T-helper 22 cell (primary cell): ENCODE results near the gene ARHGAP12.

Source experiments
- DNase-seq: peaks from one replicate; pipeline ENCODE4 v3.0.0-alpha.2; 2020; ENCODE audit warnings: low read depth

The ARHGAP12 gene

DNA sequence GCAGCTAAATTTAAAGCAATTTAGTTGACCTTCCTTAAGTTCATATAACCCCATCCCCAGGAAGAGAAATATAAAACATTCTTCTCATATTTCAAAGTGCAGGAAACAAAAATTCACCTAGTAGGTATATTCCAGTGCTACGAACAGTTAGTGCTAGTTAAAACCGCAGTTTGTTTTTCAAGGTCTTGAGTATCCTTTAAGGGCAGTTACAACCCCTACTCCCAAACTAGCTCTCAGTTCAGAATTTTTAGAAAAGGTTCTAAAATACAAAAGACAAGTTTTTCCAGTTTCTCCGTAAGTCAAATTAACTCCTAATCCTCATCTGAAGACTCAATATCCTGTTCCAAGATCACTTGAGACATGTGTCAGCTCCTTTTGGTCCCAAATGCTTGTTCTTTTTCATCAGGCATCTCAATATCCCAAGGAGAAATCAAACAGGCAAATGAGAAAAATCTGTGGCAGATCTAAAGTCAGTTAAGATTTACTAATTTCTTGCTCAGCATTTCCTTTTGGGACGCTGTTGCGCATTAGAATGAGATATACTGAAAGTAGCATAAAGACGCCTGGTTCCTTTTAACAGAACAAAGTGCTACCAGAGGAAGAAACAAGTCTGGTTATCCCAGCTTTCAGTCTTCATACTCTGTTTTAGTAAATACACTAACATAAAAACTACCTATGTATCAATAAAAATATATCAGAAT is 51.8 kb downstream of the ARHGAP12 start:
- no peak for DNase-seq

DNA sequence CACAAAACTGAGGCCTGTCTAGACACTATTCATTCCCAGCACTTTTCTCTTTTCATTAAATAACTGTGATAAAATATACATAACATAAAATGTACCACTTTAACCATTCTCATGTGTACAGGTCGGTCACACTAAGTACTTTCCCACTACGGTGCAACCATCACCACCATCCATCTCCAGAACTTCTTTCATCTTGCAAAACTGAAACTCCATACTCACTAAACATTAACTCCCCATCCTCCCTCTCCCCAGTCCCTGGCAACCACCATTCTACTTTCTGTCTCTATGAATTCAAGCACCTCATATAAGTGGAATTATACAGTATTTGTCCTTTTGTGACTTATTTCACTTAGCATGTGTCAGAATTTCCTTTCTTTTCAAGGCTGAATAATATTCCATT is 53.0 kb downstream of the ARHGAP12 start:
- DNase-seq = no peak

DNA sequence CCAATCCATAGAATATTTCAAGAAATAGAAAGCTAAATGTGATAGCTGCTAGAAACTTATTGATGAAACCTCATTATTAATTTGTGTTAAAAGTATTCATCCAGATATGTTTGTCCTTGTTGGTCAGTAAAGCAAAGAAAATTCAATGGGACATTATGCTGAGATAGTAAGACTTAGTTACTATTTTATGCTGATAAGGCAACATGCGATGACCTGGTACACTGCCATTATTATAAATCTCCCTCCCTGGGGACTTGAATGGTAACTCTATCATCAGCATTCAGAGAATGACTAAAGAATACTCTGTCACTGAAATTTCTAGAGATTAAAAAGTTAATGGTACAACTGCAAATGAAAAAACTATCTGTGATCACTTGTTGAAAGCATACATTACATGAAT is 54.9 kb downstream of the ARHGAP12 start:
- DNase-seq = no peak

DNA sequence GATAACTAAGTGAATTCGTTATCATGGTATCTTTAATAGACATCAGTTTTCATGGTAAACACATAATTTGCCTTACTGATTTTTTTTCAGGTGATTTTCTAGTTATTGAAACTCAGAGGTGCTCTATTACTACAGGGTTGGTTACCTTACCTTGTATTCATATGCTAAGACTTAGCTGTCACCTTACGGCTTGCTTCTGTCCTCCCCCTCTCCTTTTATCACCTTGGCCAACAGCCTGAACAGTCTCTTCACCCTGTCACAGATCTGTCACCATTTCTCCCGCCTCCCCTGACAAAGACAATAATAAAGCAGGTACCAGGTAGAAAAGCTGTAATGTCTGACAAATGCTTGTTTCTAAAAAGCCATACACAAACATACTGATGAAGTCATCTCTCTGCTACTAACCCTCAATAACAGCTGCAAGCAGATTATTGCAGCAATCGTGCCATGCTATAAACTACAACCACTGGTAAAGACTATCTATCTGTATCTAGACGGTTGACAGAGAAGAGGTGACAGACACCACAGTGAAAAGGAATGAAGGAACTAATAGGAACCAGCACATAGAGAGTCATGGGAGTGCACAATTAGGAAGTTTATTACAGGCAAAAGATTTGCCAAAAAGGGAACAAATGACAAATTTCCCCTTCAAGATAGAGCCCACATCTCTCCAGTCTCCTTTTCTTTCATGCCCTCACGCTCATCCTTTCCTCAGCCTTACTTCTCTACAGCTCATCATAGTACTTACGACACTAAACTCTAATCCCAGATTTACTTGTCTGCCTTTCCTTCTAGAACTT is 57.2 kb downstream of the ARHGAP12 start:
- no peak for DNase-seq

GRCh38 chr10:31867646-31868045 is 61.0 kb downstream of the ARHGAP12 start:
- DNase-seq = no peak

DNA sequence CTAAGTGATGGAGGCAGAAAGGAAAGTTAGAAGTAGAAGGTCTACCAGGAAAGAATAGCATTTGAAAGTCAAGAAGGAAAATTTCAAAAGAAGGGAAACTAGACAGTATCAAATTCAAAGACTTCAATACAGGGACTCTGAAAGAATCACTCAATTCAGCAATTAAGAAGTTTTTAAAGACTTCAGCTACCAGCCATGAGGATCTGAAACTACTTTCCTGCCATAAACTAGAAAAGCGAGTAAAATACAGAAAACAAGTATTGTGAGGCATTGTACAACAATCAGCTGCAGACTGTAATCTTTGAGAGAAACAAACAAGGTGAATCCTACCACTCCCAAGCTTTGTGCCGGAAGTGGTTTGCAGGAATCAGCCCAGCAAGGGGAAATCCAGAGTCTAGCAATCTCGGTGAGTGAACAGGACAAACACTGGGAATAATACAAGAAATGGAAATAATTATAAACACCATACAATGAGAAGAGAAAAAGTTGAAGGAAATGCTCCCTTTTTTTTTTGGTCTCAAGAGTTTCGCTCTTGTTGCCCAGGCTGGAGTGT is 62.4 kb downstream of the ARHGAP12 start:
- DNase-seq = no peak

DNA sequence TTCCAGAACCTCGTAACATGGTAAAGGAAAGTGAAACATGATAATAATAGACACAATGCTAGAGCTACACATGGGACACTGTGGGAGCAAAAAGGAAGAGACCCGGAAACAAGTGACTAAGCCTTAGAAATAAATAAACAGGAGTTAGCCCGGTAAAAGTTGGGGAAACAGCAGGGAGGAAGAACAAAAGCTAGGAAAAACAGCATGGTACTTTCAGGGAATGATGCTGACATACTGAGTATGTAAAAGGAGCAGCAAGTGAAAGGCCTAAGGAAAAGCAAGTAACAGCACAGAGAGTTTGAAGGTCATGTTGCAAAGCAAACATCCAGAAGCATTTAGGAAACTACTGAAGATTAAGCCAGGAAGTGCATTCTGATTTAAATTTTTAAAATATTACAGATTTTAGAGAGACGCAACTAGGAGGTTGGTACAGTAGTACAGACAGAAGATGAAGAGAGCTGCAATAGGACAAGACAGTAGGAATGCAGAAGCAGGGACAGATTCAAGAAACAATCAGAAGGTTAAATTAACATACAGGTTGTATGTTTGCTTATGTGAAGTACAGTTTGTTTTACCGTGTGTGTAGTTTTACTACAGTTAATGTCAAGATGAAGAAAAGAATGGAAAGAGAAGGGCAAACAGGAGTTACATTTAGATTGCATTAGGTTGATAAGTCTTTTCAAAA is 63.7 kb downstream of the ARHGAP12 start:
- DNase-seq = no peak

- DNase-seq = no peak
Measured at GRCh38 chr10:31855033-31855432, 73.6 kb downstream of the ARHGAP12 start.

DNA sequence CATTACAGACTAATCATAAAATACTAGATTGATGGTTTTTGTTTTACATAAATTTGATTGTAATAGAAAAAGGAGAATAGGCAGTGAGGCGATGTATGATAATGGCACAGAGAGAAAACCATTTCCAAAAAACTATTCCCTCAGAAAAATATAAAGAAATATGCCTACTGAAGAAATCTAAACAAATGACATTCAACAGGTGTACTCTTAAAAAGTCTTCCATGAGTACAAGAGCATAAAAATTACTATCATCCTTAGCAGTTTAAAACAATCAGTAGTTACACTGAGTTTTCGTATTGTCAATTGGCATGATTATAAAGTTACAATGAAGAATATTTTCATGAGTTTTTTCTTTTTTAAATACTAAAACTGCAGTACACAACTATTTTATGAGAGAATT is 75.0 kb downstream of the ARHGAP12 start:
- DNase-seq = no peak

DNA sequence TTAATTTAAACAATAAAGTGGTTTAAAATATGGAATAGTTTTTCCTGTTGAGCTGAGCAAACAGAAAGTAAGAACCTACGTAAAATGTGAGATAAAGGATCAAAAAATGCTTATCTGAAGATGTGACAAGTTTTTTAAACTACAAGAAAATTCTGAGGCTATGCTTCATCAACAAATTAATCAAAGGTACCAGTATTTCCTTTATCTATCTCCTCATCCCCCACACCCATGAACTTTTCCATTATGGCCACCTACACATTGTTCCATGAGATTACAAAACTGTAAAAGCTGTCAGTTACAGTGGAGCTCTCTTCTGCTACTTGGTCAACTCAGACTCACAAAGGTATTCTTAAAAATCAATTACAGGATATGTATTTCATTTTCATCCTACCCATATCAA is 77.4 kb downstream of the ARHGAP12 start:
- no peak for DNase-seq

DNA sequence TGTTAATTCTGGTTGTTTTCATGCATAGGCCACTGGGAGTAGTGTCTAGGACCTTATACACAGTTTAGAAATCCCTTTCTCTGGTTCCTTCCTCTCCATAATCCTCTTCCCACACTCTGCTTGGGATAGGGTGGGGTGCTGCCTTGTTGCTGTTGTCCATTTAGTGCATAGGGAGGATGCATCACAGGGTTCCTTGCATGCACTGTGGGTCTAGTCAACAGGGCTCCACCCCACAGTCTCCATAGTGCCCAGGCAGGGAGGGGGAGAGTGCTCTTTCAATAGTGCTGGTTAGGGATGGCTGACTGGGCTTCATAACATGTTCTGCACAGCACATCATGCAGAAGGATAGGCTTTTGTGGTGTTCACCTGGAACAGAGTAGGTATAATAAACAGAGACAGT is 81.1 kb downstream of the ARHGAP12 start:
- DNase-seq = no peak

GRCh38 chr10:31838709-31839108 is 89.9 kb downstream of the ARHGAP12 start:
- no peak for DNase-seq

GRCh38 chr10:31838065-31838464 is 90.6 kb downstream of the ARHGAP12 start:
- no peak for DNase-seq

DNA sequence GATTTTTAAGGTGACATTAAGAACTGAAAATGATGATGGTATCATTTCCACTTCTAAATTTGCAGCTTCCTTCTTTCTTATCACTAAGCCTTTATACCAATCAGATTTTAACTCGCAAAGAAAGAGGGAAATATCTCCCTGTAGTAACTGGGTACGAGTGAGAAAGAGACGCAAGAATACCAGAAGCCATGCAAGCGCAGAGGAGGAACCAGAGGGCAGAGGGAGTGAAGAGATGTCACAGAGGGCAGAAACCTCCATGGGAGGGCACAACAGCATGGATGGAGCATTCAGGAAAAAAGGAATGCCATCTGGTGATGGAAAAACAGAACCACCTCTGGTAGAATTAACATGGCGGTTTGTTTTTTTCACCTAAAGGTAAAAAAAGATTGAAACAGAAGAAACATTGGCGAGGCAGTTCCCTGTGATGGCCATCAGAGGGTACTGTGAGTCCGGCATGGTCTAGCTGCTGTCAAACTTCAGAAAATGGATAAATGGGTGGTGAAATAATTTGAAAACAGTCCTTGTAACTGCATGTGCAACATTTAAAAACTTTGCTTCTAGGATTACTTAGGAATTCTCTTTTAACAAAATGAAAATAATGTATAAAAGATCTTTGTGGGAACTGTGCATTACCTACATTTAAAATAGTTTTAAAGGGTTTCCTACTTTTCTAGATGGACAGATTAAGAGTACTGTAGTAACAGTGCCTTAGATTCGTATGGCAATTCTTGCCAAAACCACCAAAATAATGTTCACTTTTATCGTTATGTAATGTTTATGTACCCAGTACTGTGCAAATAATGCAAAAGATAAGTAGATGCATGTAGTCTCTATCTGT is 91.8 kb downstream of the ARHGAP12 start:
- DNase-seq = no peak

GRCh38 chr10:31833753-31834152 is 94.9 kb downstream of the ARHGAP12 start:
- DNase-seq = no peak

DNA sequence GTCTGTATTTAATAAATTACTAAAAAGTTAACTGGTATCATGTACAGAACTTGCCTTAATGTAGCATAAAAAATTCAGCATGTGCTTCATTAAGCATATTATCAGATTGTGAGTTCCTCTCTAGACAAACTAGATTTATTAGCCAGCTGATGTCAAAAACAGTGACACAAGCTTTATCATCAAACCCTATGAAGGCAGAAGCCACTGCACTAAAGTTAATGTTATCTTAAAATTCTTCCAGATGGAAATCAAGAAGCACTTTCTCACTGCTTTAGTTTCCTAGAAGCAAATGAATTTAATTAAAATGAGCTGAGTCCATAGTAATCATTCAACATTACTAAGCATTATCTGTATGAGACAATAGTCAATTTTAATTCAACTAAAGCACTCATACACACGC is 96.4 kb downstream of the ARHGAP12 start:
- DNase-seq = no peak

DNA sequence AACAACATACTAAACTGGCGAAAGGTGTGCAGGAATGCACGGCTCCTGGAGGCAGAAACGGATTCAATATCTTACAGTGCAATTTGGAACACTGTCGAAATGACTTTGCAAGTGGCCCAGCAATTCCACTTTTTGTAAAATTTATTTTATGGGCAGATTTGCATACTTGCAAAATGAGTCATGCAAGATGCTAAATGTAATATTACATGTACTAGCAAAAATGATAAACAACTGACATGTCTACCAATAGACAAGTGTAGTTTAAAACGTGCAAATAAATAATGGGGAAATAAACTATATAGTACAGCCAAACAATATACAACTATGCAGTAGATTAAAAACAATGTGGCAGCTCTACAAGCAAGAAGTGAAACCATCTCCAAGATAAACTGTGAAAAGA is 97.7 kb downstream of the ARHGAP12 start:
- no peak for DNase-seq

DNA sequence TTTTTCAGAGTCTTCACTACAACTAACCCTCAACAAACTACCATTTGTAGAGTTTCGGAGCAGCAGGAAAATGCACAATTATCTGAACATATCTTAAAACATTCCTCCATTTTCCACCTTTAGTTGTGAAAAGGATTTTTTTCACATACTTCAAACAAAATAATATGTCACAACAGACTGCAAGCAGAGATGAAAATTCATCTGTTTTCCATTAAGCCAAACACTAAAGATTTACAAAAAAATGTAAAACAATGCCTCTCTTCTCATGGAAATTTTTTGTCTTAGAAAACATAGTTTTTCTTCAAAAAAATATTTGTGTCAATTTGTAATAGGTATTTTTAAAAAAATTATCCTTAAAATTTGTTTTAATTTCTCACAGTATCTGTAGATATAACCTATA is 98.9 kb downstream of the ARHGAP12 start:
- DNase-seq = no peak

DNA sequence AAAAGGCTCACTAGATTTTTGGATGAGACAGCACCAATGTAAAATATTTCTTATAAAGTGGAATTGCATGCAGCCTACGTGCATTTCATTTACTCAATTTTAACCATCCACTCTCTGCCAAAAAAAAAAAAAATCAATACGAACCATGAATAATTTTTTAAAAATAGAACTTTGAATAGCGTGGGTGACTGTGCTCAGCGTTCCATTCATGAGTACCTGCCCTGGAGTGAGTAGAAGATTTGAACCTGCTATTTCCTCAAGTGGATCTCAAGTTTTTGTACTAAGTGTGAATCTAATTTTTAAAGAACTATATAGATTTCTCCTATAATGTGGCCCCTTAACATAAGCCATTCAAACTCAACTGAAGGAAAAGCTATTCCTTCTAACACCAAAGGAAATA is 105.3 kb downstream of the ARHGAP12 start:
- no peak for DNase-seq

- no peak for DNase-seq
Measured at GRCh38 chr10:31822616-31823318, 105.9 kb downstream of the ARHGAP12 start.

DNA sequence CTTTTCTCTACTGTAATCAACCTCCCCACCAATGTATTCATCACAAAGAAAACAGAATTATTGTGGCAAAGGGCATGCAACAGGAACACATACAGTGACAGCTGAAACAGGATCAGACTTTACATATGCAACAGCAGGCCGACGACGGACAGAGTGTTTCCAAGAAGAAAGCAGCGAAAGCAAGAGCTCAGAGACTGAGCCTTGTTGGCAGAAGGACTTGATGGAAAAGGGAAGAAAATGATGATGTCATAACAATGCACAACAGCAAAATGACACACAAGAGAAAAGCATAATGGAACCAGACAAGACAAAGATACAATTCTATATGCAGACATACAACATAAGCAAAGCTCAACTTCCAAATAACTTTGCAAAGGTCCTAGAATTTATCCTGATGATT is 106.5 kb downstream of the ARHGAP12 start:
- DNase-seq = no peak
